Coronary artery (tissue), 2 donors: ENCODE results near the gene CAMTA1.
A peak's percentile ranks its signal among the peaks of the same experiment; 100 is the strongest.
"Not testable (repeated sequence)": the region's sequence is repeated elsewhere in the genome, so short reads cannot be mapped to it uniquely, and the experiment has no call there.

Experiments used
- DNase-seq: peaks from one replicate; pipeline ENCODE4 v3.0.0-alpha.2; 2017; ENCODE audit warnings: low spot score
- H3K27ac ChIP-seq, 2 donors: fragments of 200-600 bp; sonication (generic); one replicate each; pipeline ENCODE4 v1.5.1; 2016 to 2019
- H3K4me3 ChIP-seq: fragments of 200-600 bp; sonication (generic); 2 replicates; pipeline ENCODE4 v1.5.1; 2016; ENCODE audit warnings: mild to moderate bottlenecking, moderate library complexity
- CTCF ChIP-seq: fragments of 200-600 bp; sonication (generic); IDR thresholded peaks from one replicate; pipeline ENCODE4 v1.5.1; 2019; ENCODE audit warnings: antibody characterized with exemption

The CAMTA1 gene

GRCh38 chr1:7146710-7147109 lies 361.5 kb downstream of the CAMTA1 start:
- no peak overlapping the region for H3K27ac ChIP-seq
- no peak overlapping the region for H3K4me3 ChIP-seq
- TF ChIP-seq CTCF: no peak
- DNase-seq: no peak

GRCh38 chr1:7147581-7148282 lies 362.5 kb downstream of the CAMTA1 start:
- H3K4me3 ChIP-seq, H3K27ac ChIP-seq, DNase-seq: not testable (repeated sequence)

GRCh38 chr1:7149080-7149838 lies 364.0 kb downstream of the CAMTA1 start:
- Histone ChIP-seq H3K27ac (no peak overlapping the region), H3K4me3 (peak overlapping the region; percentile 48)
- DNase-seq: no peak

GRCh38 chr1:7150724-7151280 lies 365.5 kb downstream of the CAMTA1 start:
- TF ChIP-seq CTCF: no peak
- no peak for DNase-seq
- Histone ChIP-seq H3K4me3 (no peak overlapping the region), H3K27ac (no peak overlapping the region)

More at GRCh38 chr1:7149080-7149838, 364.0 kb downstream of the CAMTA1 start:
- TF ChIP-seq CTCF: no peak

- TF ChIP-seq CTCF: no peak
- DNase-seq: no peak
- Histone ChIP-seq H3K4me3 (no peak overlapping the region), H3K27ac (no peak overlapping the region)
These were observed 366.7 kb downstream of the CAMTA1 start for GRCh38 chr1:7151978-7152377.

- TF ChIP-seq CTCF: no peak
- Histone ChIP-seq H3K27ac (no peak overlapping the region), H3K4me3 (no peak overlapping the region)
- no peak for DNase-seq
These were observed 367.4 kb downstream of the CAMTA1 start for GRCh38 chr1:7152655-7153054.

- no peak for TF ChIP-seq CTCF
- DNase-seq: no peak
- Histone ChIP-seq H3K27ac (no peak overlapping the region), H3K4me3 (no peak overlapping the region)
These were observed 368.2 kb downstream of the CAMTA1 start for GRCh38 chr1:7153464-7153863.
